Aorta (tissue), 4 donors: ENCODE measurements around the gene TMEM263. TPM values are rescaled to one million over a fixed set of nuclear protein-coding genes. Genes with fewer than 3 reads are reported as not detected.

Experiments
- polyA plus RNA-seq, 2 donors: library from polyadenylated mRNA; stranded (reverse); fragments of 200-250 nt; gene quantifications; one replicate each; pipeline ENCODE4 v1.2.3, GENCODE V29; 2013
- total RNA-seq, 2 donors: library from RNA; stranded (reverse); fragmentation: NEBNext Ultra II Directional; extraction: Animal tissue kit (Norgen Biotek cat#: 25700); gene quantifications; one replicate each; pipeline ENCODE4 v1.2.1, GENCODE V29; 2021
- donor health status: healthy with polysubstance abuse.
- donor health status: Bipolar disorder and iron deficiency.
- donor health status: DM: no; HTN: no; CAD: no.
- donor health status: DM: yes; HTN: yes; CAD: no.

Gene TMEM263
- total and polyA plus RNA-seq, 4 donors, result 30.2 to 78.9 (median 47.8) TPM

Other genes starting within 250 kb of the TMEM263 start
- 10 to 100 TPM; 18.1 to 21.4 TPM for gene RIC8B, start 181.2 kb upstream of the TMEM263 start, total RNA-seq
- gene RIC8B, start 181.2 kb upstream of the TMEM263 start, polyA plus RNA-seq, result 1 to 10 TPM; 5.8 to 6.0 TPM
- 10 to 100 TPM in 1 of 2 donors, 1 to 10 TPM in 1; 8.5 to 11.0 TPM for gene MTERF2, start 31.2 kb downstream of the TMEM263 start, total RNA-seq
- gene MTERF2, start 31.2 kb downstream of the TMEM263 start, polyA plus RNA-seq, result 10 to 100 TPM in 1 of 2 donors, 1 to 10 TPM in 1; 6.5 to 20.1 TPM
- 10 to 100 TPM; 22.0 to 40.6 TPM for gene CRY1, start 137.6 kb downstream of the TMEM263 start, total RNA-seq
- 1 to 10 TPM; 7.5 to 8.7 TPM for gene CRY1, start 137.6 kb downstream of the TMEM263 start, polyA plus RNA-seq